Suprapubic skin (tissue), 3 donors: Measurements from ENCODE around the gene ANKRD60.

Source experiments
- POLR2A ChIP-seq, 2 donors: fragments of 450-650 bp; IDR thresholded peaks; one replicate each; pipeline ENCODE4 v1.6.1; 2017; ENCODE audit warnings: antibody characterized with exemption in 2 of 2, mild to moderate bottlenecking in 2 of 2, moderate library complexity in 2 of 2
- TF ChIP-seq, protein P1 (sequence below), 2 donors: fragments of 200-600 bp in 1 of 2; fragments of 450-650 bp in 1 of 2; sonication (generic) in 1 of 2; IDR thresholded peaks; one replicate each; pipeline ENCODE4 v1.5.1; 2016 to 2019; ENCODE audit warnings: antibody characterized with exemption in 2 of 2, mild to moderate bottlenecking in 1 of 2, moderate library complexity in 1 of 2

DNA sequence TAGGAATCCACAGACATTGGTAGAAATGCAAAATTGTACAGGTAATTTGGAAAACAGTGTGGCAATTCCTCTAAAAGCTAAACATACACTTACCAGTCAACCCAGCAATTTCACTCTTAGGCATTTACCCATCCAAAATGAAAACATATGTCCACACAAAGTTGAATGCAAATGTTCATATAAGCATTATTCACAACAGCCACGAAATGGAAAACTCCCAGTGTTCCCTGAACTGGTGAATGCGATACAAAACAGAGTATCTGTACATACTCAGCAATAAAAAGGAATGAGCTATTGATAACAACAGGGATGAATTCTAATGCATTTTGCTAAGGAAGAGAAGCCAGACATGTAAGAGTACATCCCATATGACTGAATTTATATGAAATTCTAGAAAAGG lies 48.7 kb upstream of the ANKRD60 start:
- no peak for TF ChIP-seq POLR2A (IDR thresholded peaks at IDR 0.05)
- TF ChIP-seq, protein P1, sequence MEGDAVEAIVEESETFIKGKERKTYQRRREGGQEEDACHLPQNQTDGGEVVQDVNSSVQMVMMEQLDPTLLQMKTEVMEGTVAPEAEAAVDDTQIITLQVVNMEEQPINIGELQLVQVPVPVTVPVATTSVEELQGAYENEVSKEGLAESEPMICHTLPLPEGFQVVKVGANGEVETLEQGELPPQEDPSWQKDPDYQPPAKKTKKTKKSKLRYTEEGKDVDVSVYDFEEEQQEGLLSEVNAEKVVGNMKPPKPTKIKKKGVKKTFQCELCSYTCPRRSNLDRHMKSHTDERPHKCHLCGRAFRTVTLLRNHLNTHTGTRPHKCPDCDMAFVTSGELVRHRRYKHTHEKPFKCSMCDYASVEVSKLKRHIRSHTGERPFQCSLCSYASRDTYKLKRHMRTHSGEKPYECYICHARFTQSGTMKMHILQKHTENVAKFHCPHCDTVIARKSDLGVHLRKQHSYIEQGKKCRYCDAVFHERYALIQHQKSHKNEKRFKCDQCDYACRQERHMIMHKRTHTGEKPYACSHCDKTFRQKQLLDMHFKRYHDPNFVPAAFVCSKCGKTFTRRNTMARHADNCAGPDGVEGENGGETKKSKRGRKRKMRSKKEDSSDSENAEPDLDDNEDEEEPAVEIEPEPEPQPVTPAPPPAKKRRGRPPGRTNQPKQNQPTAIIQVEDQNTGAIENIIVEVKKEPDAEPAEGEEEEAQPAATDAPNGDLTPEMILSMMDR (IDR thresholded peaks at IDR 0.05): no peak
